HG03439 (cell line): ENCODE results near the gene TMEM253.

Source experiments
- ATAC-seq: cut with Tn5 transposase; IDR thresholded peaks from one replicate; pipeline ENCODE4 v1.9.1; 2021; ENCODE audit warnings: mild to moderate bottlenecking, moderate library complexity; ENCODE audit not compliant: unreplicated experiment

The TMEM253 gene

GRCh38 chr14:21070610-21071224 is 30.1 kb upstream of the TMEM253 start:
- ATAC-seq = peak; percentile 14

- peak; percentile 39 for ATAC-seq
Measured at GRCh38 chr14:21071225-21072030, 29.4 kb upstream of the TMEM253 start.

DNA sequence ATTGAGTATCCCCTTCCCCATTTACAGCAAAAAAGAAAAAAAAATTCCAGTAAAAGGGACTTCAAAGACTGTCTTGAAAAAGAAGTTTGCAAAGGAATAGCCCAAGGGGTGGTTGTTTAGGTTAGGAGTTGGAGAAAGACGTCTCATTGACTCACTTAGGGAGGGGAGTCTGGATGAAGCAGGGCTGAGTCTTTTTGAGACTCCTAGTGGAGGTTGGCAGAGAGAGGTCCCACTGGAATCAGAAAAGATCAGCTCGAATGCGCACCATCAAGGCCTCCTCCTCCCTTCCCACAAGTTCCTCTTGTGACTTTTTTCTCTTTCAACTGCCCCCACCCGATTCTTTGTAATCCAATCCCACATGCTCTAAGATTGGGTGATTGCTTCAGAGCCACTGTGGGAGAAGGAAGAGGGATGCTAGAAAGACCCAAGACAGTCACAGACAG is 28.8 kb upstream of the TMEM253 start:
- no peak for ATAC-seq

GRCh38 chr14:21072781-21073339 is 28.0 kb upstream of the TMEM253 start:
- no peak for ATAC-seq

GRCh38 chr14:21073921-21074320 is 26.9 kb upstream of the TMEM253 start:
- ATAC-seq = no peak

GRCh38 chr14:21074398-21075272 is 26.2 kb upstream of the TMEM253 start:
- ATAC-seq = no peak

DNA sequence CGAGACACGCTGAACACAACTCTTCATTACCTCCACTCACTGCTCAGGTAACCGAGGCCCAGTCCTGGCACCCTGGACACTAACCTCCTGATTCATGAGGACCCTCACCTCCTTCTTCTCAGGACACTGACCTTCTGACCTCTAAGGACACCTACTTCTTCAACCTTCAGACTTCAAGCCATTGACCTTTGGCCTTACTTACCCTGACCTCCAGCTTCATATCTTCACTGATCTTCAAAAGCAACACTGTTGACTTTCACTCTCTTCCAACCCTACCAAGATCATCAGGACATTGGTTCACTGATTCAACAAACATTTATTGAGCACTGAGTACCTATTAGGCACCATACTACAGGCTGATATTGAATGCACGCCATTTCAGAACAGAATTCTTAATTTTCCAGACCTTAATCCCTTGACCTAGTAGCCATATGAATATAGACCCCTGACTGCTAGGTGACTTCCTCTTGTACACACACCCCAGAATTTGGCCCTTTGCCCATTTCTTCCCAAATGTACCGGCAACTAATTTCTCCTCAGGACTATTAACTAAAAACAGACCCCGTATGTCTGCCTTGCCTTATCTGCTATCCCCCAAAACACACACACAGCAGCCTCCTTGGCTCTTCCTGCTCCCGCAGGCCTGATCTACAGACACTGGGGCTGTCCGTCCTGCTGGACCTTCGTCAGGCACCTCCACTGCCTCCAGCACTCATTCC is 25.0 kb upstream of the TMEM253 start:
- no peak for ATAC-seq

DNA sequence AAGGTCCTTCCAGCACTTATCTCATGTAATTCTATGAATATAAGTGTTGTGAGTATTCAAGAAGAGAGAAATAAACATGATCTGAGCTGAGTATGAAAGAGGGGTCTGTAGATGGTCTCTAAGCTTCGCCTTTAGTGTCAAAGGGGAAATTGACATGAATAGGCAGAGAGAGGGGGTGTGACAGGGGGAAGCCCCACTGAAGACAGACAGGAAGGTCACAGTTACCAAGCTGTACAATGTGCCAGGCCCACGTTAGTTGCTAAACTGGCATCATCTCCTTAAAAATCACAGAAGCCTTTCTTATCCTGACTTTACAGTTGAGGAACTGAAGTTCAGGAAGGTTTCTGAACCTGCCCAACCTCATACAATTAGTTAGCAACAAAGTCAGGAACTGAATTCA is 23.2 kb upstream of the TMEM253 start:
- ATAC-seq = no peak

GRCh38 chr14:21078287-21078686 is 22.6 kb upstream of the TMEM253 start:
- ATAC-seq = no peak

DNA sequence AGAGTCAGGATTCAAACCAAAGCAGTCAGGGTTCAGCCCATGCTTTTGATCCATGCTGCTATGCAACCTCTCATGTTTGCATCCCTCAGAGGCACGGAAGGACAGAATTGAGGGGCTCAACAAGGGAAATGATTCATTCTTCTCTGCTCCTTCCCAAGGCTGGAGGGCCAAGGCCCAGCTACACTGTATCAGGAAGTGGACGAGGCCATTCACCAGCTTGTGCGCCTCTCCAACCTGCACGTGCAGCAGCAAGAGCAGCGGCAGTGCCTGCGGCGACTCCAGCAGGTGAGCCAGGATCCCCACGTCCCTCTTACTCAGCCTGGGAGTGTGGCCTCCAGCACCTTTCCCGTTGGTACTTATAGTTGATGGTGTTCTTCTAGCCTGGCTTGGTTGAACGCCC is 22.1 kb upstream of the TMEM253 start:
- ATAC-seq = no peak

GRCh38 chr14:21081521-21082142 is 19.2 kb upstream of the TMEM253 start:
- no peak for ATAC-seq

DNA sequence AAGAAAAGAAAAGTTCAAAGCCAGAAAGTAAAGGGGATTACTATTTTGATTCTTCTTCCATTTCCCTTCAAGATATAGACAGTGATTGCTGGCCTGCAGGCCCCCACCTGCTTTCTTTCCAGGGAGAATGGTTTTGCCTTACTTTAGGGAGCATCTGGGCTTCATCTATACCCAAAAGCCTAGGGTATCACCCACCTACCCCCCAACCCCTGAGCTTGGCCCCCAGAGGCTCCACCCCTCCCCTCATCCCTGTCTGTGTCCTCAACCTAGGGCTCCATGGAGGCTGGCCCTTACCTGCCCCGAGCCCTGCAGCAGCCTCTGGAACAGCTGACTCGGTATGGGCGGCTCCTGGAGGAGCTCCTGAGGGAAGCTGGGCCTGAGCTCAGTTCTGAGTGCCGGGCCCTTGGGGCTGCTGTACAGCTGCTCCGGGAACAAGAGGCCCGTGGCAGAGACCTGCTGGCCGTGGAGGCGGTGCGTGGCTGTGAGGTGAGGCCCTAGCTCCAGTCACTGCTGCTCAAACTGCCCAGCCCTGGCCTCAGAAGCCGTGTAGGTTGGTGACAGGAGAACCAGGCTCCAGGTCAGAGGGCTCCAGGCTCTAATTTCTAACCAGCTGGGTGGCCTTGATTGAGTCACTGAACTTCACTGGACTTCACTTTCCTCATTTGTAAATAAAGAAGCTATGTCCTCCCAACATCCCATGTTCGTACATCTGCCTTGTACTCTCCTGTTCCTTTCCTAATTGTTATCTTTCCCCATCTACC is 17.1 kb upstream of the TMEM253 start:
- ATAC-seq = no peak

GRCh38 chr14:21084396-21084795 is 16.5 kb upstream of the TMEM253 start:
- no peak for ATAC-seq

DNA sequence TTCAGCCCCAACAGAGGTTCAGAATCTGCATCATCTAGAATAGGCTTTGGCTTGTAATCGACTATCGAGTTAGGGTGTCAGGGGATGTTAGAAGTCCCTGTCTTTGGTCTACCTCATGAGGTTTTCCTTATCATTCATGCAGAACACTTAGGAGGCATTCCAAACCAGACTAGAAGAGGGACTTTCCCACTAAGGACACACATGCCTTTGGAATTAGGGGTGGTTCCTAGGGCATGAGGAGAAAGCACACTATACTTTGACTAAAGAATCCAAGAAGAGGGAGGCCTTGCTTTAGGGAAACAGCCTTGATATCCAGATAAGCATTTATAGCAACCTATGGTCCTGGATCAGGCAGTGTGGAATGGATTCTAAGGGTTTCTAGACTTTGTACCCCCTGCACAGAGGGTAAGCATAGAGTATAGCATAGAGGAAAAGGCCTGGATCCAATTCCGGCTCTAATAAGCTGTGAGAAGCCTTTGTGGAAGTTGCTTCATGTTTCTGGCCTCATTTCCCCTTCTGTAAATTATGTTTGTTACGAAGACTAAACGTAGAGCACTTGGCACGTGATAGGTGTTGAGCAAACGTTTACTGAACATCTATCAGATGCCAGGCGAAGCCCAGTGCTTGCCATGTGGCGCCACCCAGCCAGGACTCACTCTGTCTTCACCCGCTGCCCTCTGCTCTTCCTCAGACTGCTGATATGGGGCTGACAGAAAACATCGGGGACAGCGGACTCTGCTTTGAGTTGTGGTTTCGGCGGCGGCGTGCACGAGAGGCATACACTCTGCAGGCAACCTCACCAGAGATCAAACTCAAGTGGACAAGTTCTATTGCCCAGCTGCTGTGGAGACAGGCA is 15.6 kb upstream of the TMEM253 start:
- ATAC-seq = no peak

DNA sequence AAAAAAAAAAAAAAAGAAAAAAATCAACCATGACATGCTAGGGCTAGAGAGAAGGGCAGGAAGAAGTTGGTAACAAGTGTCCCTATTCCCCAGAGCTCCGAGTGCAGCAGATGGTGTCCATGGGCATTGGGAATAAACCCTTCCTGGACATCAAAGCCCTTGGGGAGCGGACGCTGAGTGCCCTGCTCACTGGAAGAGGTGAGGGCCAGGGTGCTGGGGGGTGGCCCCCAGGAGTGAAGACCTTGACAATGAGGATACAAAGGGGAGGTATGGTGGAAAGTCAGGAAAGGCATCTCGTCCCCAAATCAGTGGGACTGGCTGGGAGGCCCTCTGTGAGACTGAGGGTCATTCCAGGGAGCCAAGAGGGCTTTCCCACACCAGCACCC is 14.0 kb upstream of the TMEM253 start:
- no peak for ATAC-seq

- no peak for ATAC-seq
Measured at GRCh38 chr14:21087294-21088091, 13.4 kb upstream of the TMEM253 start.

DNA sequence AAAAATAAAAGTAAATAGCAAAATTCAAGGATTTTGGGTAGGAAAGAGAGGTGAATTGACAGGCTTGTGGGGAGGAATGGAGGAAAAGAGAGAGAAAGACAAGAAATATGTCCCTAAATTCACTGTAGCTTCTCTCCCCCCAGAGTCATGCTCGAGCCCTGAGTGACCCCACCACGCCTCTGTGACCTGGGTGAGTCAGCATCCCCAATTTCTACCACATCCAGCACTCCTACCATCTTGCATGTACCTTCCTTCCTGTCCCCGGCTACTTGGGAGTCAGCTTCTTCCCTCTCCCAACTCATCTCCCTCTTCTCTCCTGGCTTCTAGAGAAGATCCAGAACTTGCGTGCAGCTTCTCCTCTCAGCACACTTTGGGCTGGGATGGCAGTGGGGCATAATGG is 12.2 kb upstream of the TMEM253 start:
- no peak for ATAC-seq

- no peak for ATAC-seq
Measured at GRCh38 chr14:21089271-21089670, 11.6 kb upstream of the TMEM253 start.
